Hepatocyte (in vitro differentiated cells): Measurements from ENCODE around the gene PPP2R1A.

Experiments used
- EZH2 ChIP-seq: fragments of 200-600 bp; sonication (generic); IDR thresholded peaks from 2 replicates; pipeline ENCODE4 v1.6.1; 2016; ENCODE audit warnings: antibody characterized with exemption, mild to moderate bottlenecking, borderline replicate concordance
- TF ChIP-seq, protein P1 (sequence below): fragments of 200-600 bp; sonication (generic); IDR thresholded peaks from 2 replicates; pipeline ENCODE4 v1.5.1; 2016; ENCODE audit warnings: antibody characterized with exemption, mild to moderate bottlenecking; ENCODE audit not compliant: poor library complexity

DNA sequence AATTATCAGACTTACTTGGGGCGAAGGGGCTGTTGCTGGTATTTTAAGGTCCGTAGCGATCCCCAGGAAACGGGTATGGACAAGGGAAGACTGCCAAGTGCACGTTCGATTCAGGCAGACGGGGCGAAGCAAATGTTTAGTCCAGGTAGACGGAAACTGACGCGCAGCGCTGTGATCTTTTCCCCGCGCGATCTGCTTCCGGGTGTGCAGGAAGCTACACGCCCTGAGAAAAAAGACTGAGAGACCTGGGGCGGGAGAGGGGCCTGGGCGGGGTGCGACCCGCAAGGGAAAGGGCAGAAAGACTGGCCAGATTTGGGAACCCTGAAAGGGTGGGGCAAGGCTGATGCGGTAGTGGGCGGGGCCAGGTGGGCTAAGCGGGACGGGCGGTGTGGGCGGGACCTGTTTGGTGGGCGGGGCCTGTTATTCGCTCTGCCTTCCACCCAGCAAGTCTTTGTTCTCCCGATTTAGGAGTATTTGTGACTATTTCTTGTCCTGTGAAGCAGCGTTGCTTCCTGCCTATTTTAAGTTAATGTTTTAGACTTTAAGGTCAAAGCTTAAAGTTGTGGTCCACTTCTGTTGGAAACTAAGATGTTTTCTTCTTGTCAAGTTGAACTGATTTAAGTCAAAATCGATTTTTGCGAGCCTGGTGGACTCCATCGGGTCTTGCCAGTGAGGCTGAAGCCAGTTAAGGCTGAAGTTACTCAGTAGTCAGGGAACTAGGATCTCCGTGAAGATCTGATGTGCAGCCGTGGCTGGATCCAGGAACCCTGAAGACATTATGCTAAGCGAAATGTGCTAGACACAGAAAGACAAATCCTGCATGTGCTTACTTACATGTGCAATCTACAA is 18.3 kb upstream of the PPP2R1A start, which contains the start of gene ZNF836:
- TF ChIP-seq, protein P1, sequence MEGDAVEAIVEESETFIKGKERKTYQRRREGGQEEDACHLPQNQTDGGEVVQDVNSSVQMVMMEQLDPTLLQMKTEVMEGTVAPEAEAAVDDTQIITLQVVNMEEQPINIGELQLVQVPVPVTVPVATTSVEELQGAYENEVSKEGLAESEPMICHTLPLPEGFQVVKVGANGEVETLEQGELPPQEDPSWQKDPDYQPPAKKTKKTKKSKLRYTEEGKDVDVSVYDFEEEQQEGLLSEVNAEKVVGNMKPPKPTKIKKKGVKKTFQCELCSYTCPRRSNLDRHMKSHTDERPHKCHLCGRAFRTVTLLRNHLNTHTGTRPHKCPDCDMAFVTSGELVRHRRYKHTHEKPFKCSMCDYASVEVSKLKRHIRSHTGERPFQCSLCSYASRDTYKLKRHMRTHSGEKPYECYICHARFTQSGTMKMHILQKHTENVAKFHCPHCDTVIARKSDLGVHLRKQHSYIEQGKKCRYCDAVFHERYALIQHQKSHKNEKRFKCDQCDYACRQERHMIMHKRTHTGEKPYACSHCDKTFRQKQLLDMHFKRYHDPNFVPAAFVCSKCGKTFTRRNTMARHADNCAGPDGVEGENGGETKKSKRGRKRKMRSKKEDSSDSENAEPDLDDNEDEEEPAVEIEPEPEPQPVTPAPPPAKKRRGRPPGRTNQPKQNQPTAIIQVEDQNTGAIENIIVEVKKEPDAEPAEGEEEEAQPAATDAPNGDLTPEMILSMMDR, result no peak
- TF ChIP-seq EZH2, result no peak
